HEK293 (cell line): ENCODE data around the gene FYB2.

Experiments
- CTCF ChIA-PET: fragments of 350-600 bp; formaldehyde crosslinking; extraction: SDS; loops from one replicate; lab custom pipeline; 2021; ENCODE audit warnings: antibody characterized with exemption; lab: Yijun Ruan, JAX
- POLR2A ChIA-PET: fragments of 300-600 bp; formaldehyde crosslinking; extraction: SDS; loops from one replicate; lab custom pipeline; 2020; ENCODE audit warnings: antibody characterized with exemption, inconsistent platforms; lab: Yijun Ruan, JAX
- H3K27ac ChIP-seq: fragments of 200-500 bp; sonication (Bioruptor generic); 2 replicates; pipeline ENCODE4 v1.5.1; 2014; ENCODE audit warnings: low read depth, low read length, control low read depth, inconsistent platforms; ENCODE audit errors: extremely low read depth
- H3K36me3 ChIP-seq, 2 experiments: fragments of 200-500 bp in 1 of 2; sonication (Bioruptor generic) in 1 of 2; 1 replicate in 1 of 2; 2 replicates in 1 of 2; pipeline ENCODE4 v1.5.1; 2014 to 2017; ENCODE audit warnings: inconsistent platforms in 2 of 2, low read length in 2 of 2; ENCODE audit not compliant: control insufficient read depth in 2 of 2, insufficient read depth in 1 of 2
- H3K4me1 ChIP-seq: fragments of 200-500 bp; sonication (Bioruptor generic); 2 replicates; pipeline ENCODE4 v1.5.1; 2014; ENCODE audit warnings: mild to moderate bottlenecking, low read length, inconsistent platforms; ENCODE audit not compliant: control insufficient read depth, insufficient read depth
- H3K4me3 ChIP-seq: 2 replicates; pipeline ENCODE4 v1.5.1; 2011; ENCODE audit warnings: low read depth, mild to moderate bottlenecking, control low read depth, low read length, moderate library complexity
- H3K9me3 ChIP-seq: fragments of 200-500 bp; sonication (Bioruptor generic); 2 replicates; pipeline ENCODE4 v1.5.1; 2014; ENCODE audit warnings: low read depth, low read length, inconsistent platforms; ENCODE audit not compliant: control insufficient read depth, insufficient read depth
- GLIS1 ChIP-seq: fragments of 450-650 bp; formaldehyde crosslinking; IDR thresholded peaks from 2 replicates; pipeline ENCODE4 v1.5.1; 2016; ENCODE audit warnings: missing biosample characterization, missing genetic modification characterization
- KLF7 ChIP-seq: fragments of 450-650 bp; formaldehyde crosslinking; IDR thresholded peaks from 2 replicates; pipeline ENCODE4 v1.5.1; 2016; ENCODE audit warnings: missing biosample characterization, missing genetic modification characterization, borderline replicate concordance
- KLF9 ChIP-seq: fragments of 450-650 bp; formaldehyde crosslinking; IDR thresholded peaks from 2 replicates; pipeline ENCODE4 v1.5.1; 2016; ENCODE audit warnings: missing biosample characterization, missing genetic modification characterization, low read depth
- PRDM1 ChIP-seq: fragments of 450-650 bp; formaldehyde crosslinking; IDR thresholded peaks from 2 replicates; pipeline ENCODE4; 2016; ENCODE audit warnings: missing biosample characterization, missing genetic modification characterization
- PRDM4 ChIP-seq: fragments of 450-650 bp; formaldehyde crosslinking; IDR thresholded peaks from 2 replicates; pipeline ENCODE4 v1.5.1; 2017; ENCODE audit warnings: missing biosample characterization, missing genetic modification characterization
- SALL2 ChIP-seq: fragments of 450-650 bp; formaldehyde crosslinking; IDR thresholded peaks from 2 replicates; pipeline ENCODE4 v1.5.0; 2017; ENCODE audit warnings: missing biosample characterization, mild to moderate bottlenecking, missing genetic modification characterization, borderline replicate concordance
- WT1 ChIP-seq: fragments of 450-650 bp; formaldehyde crosslinking; IDR thresholded peaks from 2 replicates; pipeline ENCODE4 v1.5.1; 2016; ENCODE audit warnings: missing biosample characterization, missing genetic modification characterization
- ZFHX2 ChIP-seq: fragments of 450-650 bp; formaldehyde crosslinking; conservative IDR thresholded peaks from 2 replicates; pipeline ENCODE4 v1.5.1; 2016; ENCODE audit warnings: missing biosample characterization, missing genetic modification characterization
- ZFP3 ChIP-seq: fragments of 450-650 bp; formaldehyde crosslinking; IDR thresholded peaks from 2 replicates; pipeline ENCODE4 v1.5.1; 2016; ENCODE audit warnings: low read depth, missing biosample characterization, missing genetic modification characterization
- ZNF133 ChIP-seq: fragments of 450-650 bp; formaldehyde crosslinking; IDR thresholded peaks from 2 replicates; pipeline ENCODE4 v1.5.1; 2016; ENCODE audit warnings: missing biosample characterization, missing genetic modification characterization
- ZNF175 ChIP-seq: fragments of 450-650 bp; formaldehyde crosslinking; IDR thresholded peaks from 2 replicates; pipeline ENCODE4 v1.5.1; 2016; ENCODE audit warnings: missing biosample characterization, missing genetic modification characterization
- ZNF274 ChIP-seq, 2 experiments: fragments of 200-500 bp in 1 of 2; fragments of 450-650 bp in 1 of 2; sonication (Bioruptor generic) in 1 of 2; formaldehyde crosslinking in 1 of 2; IDR thresholded peaks; 2 replicates each; pipeline versions ENCODE4 v1.5.1 to v1.6.1; 2014 to 2016; ENCODE audit warnings: borderline replicate concordance in 1 of 2, inconsistent platforms in 1 of 2, low read length in 1 of 2, missing biosample characterization in 1 of 2, missing genetic modification characterization in 1 of 2
- ZNF391 ChIP-seq: fragments of 450-650 bp; formaldehyde crosslinking; IDR thresholded peaks from 2 replicates; pipeline ENCODE4 v1.5.1; 2016; ENCODE audit warnings: low read depth, missing biosample characterization, missing genetic modification characterization, borderline replicate concordance
- ZNF404 ChIP-seq: fragments of 450-650 bp; formaldehyde crosslinking; IDR thresholded peaks from 2 replicates; pipeline ENCODE4 v1.5.1; 2017; ENCODE audit warnings: missing biosample characterization, missing genetic modification characterization
- ZNF473 ChIP-seq: fragments of 450-650 bp; formaldehyde crosslinking; IDR thresholded peaks from 2 replicates; pipeline ENCODE4 v1.5.1; 2017; ENCODE audit warnings: missing biosample characterization, missing genetic modification characterization
- ZNF501 ChIP-seq: fragments of 450-650 bp; formaldehyde crosslinking; IDR thresholded peaks from 2 replicates; pipeline ENCODE4 v1.5.1; 2016; ENCODE audit warnings: missing biosample characterization, missing genetic modification characterization
- ZNF544 ChIP-seq: fragments of 450-650 bp; formaldehyde crosslinking; IDR thresholded peaks from 2 replicates; pipeline ENCODE4 v1.5.0; 2017; ENCODE audit warnings: missing biosample characterization, missing genetic modification characterization
- ZNF596 ChIP-seq: fragments of 450-650 bp; IDR thresholded peaks from 2 replicates; pipeline ENCODE4 v1.5.0; 2018; ENCODE audit warnings: missing biosample characterization, mild to moderate bottlenecking, missing genetic modification characterization, moderate library complexity
- ZNF654 ChIP-seq: fragments of 450-650 bp; formaldehyde crosslinking; IDR thresholded peaks from 2 replicates; pipeline ENCODE4 v1.5.1; 2016; ENCODE audit warnings: low read depth, missing biosample characterization, missing genetic modification characterization
- ZNF658 ChIP-seq: fragments of 450-650 bp; formaldehyde crosslinking; IDR thresholded peaks from 2 replicates; pipeline ENCODE4; 2016; ENCODE audit warnings: missing biosample characterization, missing genetic modification characterization
- ZNF660 ChIP-seq: fragments of 450-650 bp; IDR thresholded peaks from 2 replicates; pipeline ENCODE4 v1.5.1; 2018; ENCODE audit warnings: missing biosample characterization, mild to moderate bottlenecking, missing genetic modification characterization
- ZNF792 ChIP-seq: fragments of 450-650 bp; formaldehyde crosslinking; IDR thresholded peaks from 2 replicates; pipeline ENCODE4 v1.5.1; 2016; ENCODE audit warnings: missing biosample characterization, missing genetic modification characterization
- ZSCAN16 ChIP-seq: fragments of 450-650 bp; formaldehyde crosslinking; IDR thresholded peaks from 2 replicates; pipeline ENCODE4 v1.5.1; 2016; ENCODE audit warnings: missing biosample characterization, missing genetic modification characterization
- TF ChIP-seq, protein P1 (sequence below): fragments of 450-650 bp; formaldehyde crosslinking; IDR thresholded peaks from 2 replicates; pipeline ENCODE4 v1.5.1; 2016; ENCODE audit warnings: missing biosample characterization, missing genetic modification characterization
- TF ChIP-seq, protein P2 (sequence below): fragments of 450-650 bp; formaldehyde crosslinking; IDR thresholded peaks from 2 replicates; pipeline ENCODE4 v1.5.1; 2016; ENCODE audit warnings: missing biosample characterization, missing genetic modification characterization, low read depth

Gene FYB2

DNA sequence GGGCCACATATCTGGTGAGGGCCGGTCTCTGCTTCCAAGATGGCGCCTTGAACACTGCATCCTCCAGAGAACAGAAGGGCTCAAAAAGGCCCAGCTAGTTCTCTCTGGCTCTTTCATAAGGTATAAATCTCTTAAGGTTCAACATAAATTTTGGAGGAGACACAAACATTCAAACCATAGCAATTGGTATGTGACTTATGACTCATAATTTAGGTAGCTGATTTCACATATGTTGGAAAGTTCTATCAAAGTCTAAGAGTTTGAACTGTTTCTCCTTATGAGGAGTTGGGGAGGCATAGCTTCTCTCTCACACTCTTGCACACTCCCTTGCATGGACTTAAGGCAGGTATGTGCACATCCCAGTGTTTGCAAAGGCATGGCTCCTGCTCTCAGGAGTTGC is 5.1 kb upstream of the FYB2 start:
- H3K9me3 ChIP-seq, result no peaks in the 10 kb centered on the region
- H3K36me3 ChIP-seq, result no peaks in the 10 kb centered on the region
- CTCF ChIA-PET, result interaction anchor here (0.5 to 0.7 kb wide), 3 partner anchors 18 to 1617 kb away, joined by 3 read pairs; no protein-coding TSS in a partner anchor
- no peak for TF ChIP-seq ZNF501 (tag by site-specific recombination)
- no peak for TF ChIP-seq ZNF274 (IDR thresholded peaks at IDR 0.05; ENCODE audit: low read length)
- TF ChIP-seq ZNF274 (tag by site-specific recombination; IDR thresholded peaks at IDR 0.05; ENCODE audit: borderline replicate concordance), result no peak
- no peak for TF ChIP-seq KLF7
- TF ChIP-seq KLF9 (tag by site-specific recombination), result no peak
- TF ChIP-seq ZNF175, result no peak
- no peak for TF ChIP-seq SALL2 (tag by site-specific recombination)
- no peak for TF ChIP-seq ZNF658 (tag by site-specific recombination)
- no peak for TF ChIP-seq ZNF792 (tag by site-specific recombination)
- TF ChIP-seq ZFP3 (tag by site-specific recombination), result no peak
- TF ChIP-seq, protein P1, sequence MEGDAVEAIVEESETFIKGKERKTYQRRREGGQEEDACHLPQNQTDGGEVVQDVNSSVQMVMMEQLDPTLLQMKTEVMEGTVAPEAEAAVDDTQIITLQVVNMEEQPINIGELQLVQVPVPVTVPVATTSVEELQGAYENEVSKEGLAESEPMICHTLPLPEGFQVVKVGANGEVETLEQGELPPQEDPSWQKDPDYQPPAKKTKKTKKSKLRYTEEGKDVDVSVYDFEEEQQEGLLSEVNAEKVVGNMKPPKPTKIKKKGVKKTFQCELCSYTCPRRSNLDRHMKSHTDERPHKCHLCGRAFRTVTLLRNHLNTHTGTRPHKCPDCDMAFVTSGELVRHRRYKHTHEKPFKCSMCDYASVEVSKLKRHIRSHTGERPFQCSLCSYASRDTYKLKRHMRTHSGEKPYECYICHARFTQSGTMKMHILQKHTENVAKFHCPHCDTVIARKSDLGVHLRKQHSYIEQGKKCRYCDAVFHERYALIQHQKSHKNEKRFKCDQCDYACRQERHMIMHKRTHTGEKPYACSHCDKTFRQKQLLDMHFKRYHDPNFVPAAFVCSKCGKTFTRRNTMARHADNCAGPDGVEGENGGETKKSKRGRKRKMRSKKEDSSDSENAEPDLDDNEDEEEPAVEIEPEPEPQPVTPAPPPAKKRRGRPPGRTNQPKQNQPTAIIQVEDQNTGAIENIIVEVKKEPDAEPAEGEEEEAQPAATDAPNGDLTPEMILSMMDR (tag by site-specific recombination), result no peak
- no peak for TF ChIP-seq PRDM4 (tag by site-specific recombination)
- TF ChIP-seq PRDM1 (tag by site-specific recombination), result no peak
- TF ChIP-seq ZNF473 (tag by site-specific recombination), result no peak
- no peaks in the 10 kb centered on the region for H3K4me1 ChIP-seq
- POLR2A ChIA-PET, result no interaction called here
- H3K4me3 ChIP-seq, result no peak overlapping the region
- no peak overlapping the region for H3K27ac ChIP-seq

GRCh38 chr1:56821462-56821797 is 2.2 kb upstream of the FYB2 start:
- Histone ChIP-seq H3K27ac (no peak overlapping the region), H3K9me3 (no peaks in the 10 kb centered on the region), H3K4me1 (no peaks in the 10 kb centered on the region), H3K36me3 (no peaks in the 10 kb centered on the region), H3K4me3 (no peak overlapping the region)
- CTCF ChIA-PET, result interaction anchor here (0.6 to 3.7 kb wide), 23 partner anchors 11 to 1537 kb away, joined by 3 to 28 read pairs (median 4); no protein-coding TSS in a partner anchor
- POLR2A ChIA-PET, result no interaction called here
- TF ChIP-seq ZNF404 (tag by site-specific recombination), result no peak
- no peak for TF ChIP-seq ZNF596 (tag by site-specific recombination)
- TF ChIP-seq WT1 (tag by site-specific recombination), result no peak
- TF ChIP-seq ZNF544 (tag by site-specific recombination), result no peak
- TF ChIP-seq GLIS1 (tag by site-specific recombination), result peak; percentile 40; the same call in 1 of the 2 replicates
- TF ChIP-seq, all 188 proteins: peak for 1

DNA sequence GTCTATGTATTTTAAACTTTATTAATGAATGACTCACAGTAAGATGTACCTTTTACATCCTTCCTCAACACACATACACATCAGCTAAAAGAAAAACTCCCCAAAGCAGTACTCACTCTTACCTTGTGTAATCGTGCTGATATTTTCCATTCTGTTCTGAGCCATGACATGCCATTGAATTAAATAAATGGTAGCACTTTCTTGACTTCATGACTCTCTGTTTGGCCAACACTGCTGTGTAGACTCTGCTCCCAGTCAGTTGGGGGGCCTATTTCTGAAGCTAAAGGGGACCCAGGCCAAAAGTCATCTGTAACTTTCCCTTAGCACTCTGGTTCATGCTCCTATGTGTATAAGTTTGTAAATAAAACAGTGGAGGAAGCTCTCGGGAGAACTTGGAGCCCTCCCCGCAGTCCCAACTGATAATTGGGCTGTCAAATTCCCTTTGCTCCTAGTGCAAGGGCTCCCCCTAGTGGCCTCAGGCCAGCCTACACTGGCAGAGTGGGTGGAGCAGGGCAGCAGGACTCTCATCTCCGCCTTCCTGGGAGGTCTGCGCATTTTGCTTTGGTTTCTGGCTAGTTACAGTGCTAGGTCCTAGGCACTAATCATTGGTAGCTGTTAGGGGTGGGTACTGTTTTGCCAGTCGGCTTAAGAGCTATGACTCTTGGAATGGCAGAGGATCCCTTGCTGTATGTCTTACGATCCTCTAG is 1.7 kb upstream of the FYB2 start:
- POLR2A ChIA-PET, result no interaction called here
- no peak overlapping the region for H3K4me3 ChIP-seq
- TF ChIP-seq ZNF274 (IDR thresholded peaks at IDR 0.05; ENCODE audit: low read length) (no peak), ZNF274 (tag by site-specific recombination; IDR thresholded peaks at IDR 0.05; ENCODE audit: borderline replicate concordance) (no peak), ZNF660 (tag by site-specific recombination) (peak; percentile 83), GLIS1 (tag by site-specific recombination) (peak; percentile 88), ZNF654 (peak; percentile 93), ZNF391 (tag by site-specific recombination) (no peak), ZNF133 (tag by site-specific recombination) (no peak), ZSCAN16 (no peak), ZFHX2 (tag by site-specific recombination) (peak; percentile 56)
- TF ChIP-seq, protein P2, sequence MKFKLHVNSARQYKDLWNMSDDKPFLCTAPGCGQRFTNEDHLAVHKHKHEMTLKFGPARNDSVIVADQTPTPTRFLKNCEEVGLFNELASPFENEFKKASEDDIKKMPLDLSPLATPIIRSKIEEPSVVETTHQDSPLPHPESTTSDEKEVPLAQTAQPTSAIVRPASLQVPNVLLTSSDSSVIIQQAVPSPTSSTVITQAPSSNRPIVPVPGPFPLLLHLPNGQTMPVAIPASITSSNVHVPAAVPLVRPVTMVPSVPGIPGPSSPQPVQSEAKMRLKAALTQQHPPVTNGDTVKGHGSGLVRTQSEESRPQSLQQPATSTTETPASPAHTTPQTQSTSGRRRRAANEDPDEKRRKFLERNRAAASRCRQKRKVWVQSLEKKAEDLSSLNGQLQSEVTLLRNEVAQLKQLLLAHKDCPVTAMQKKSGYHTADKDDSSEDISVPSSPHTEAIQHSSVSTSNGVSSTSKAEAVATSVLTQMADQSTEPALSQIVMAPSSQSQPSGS (tag by site-specific recombination), result no peak

More for the DNA sequence above, 1.7 kb upstream of the FYB2 start:
- Histone ChIP-seq H3K4me1 (no peaks in the 10 kb centered on the region), H3K9me3 (no peaks in the 10 kb centered on the region), H3K27ac (no peak overlapping the region), H3K36me3 (no peaks in the 10 kb centered on the region)
- CTCF ChIA-PET, result interaction anchor here (0.5 to 3.7 kb wide), 46 partner anchors 10 to 1536 kb away, joined by 3 to 28 read pairs (median 4); no protein-coding TSS in a partner anchor
